Glomerular visceral epithelial cell (primary cell): Measurements from ENCODE around the gene DOLK.
A peak's percentile ranks its signal among the peaks of the same experiment; 100 is the strongest.
"Not testable (repeated sequence)": the region's sequence is repeated elsewhere in the genome, so short reads cannot be mapped to it uniquely, and the experiment has no call there.

Source experiments
- DNase-seq: peaks from one replicate; pipeline ENCODE4 v3.0.0-alpha.2; 2016; ENCODE audit errors: extremely low spot score

The DOLK gene

DNA sequence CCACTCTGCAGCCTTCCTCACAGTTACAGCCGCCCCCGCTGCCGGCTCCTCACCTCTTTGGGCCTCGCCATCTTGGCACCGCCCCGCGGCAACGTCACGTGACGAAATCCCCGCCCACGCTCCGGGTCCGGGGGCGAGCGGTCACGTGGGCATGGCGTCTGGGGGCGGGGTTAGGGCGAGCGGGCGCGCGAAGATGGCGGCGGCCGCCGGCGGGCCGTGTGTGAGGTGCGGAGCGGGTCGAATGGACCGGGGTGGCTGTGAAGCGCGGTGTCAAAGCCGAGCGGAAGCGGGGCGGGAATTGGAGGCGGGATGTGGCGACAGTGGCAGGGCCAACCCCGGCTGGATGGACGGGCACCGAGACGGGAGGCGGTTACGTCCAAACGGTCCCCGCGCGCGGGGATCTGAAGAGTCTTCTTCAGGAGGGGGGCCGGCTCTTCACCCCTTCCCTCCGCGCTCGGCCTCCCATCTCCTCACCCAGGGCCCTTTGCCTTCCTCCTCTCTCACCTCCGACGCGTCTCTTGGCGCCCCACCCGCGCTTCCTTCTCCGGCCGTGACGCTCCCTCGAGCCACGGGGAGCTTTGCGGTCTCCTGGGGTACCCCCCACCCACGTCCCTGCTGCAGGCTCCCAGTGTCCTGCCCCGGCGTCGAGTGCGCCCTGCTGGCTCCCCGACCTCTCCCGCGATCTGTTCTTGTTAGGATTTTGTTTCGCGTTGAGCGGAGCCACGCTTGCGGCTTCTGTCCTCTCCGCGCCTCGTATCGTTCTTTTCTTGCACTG, at the start of gene DOLK, which contains the start of gene NUP188:
Gene DOLK (minus strand): TSS at position 77 of the 775 bp plus-strand sequence. CDS start 300 bp downstream, outside the sequence.
Gene NUP188 (plus strand): TSS at position 173 of the 775 bp plus-strand sequence. CDS start 21 bp downstream, at position 194.
- peak; percentile 94 for DNase-seq

DNA sequence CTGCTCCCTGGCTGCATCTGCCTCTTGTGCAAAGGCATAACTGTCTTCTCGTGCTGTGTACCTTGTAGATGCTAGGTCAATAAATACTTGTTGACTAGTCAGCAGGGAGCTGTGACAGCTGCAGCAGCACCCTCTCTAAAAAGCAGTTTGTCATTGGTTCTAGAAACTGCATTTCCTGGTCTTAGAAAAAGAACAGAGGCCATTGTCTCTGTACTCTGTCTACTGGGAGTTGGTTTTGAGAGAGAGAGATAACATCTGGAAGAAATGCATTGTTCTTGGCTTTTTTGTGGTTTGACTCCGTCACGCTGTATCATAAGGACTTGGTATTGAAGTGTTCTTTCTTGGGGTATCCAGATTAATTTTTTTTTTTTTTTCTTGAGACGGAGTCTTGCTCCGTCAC, 48.4 kb upstream of the DOLK start:
- no peak for DNase-seq

DNA sequence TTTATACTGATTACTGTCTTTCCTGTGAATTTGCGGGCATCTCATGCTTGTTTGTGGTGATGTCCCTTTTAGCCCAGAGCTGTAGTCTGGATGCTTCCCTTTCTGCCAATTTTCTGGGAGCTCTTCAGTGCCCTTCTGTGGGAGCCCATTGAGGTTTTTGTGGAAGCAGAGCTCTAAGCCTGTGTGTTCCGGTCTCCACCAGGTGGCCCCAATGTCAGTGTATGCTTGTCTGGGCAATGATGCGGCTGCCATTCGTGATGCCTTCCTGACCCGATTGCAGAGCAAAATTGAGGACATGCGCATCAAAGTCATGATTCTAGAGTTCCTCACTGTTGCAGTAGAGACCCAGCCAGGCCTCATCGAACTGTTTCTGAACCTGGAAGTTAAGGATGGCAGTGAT, 45.6 kb upstream of the DOLK start:
- no peak for DNase-seq

DNA sequence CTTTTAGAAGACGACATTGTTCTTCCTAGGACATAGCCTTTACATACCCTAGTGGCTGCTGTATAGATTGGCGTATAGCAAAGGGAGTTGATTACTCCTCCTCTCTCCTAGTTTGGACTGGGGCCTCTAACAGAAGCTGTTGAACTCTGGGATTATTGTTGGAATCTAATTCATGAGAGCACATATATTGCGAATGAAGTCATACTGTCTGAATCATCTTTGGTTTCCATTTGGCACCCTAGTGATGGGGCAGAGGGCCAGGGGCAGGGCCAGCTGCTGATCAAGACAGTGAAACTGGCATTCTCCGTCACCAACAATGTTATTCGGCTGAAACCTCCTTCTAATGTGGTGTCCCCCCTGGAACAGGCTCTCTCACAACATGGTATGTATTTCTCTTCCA, 40.4 kb upstream of the DOLK start:
- peak; percentile 82 for DNase-seq

DNA sequence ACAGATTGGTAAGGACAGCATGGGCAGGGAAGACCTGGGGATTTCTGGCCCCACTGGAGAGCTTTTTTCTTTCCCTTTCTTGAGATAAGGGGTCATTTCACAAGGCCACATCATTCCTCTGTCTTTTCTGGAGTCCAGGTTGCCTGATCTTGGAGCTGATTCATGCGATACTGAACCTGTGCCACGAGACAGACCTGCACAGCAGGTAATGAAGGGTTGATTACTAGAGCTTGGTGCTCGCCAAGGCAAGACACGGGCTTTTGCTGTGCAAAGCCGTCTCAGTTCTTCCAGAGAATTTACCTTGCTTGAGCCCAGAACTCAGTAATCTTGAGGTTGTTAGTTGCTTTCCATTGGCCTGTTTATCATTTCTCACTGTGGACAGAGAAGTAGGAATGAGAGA, 39.3 kb upstream of the DOLK start:
- DNase-seq: no peak

DNA sequence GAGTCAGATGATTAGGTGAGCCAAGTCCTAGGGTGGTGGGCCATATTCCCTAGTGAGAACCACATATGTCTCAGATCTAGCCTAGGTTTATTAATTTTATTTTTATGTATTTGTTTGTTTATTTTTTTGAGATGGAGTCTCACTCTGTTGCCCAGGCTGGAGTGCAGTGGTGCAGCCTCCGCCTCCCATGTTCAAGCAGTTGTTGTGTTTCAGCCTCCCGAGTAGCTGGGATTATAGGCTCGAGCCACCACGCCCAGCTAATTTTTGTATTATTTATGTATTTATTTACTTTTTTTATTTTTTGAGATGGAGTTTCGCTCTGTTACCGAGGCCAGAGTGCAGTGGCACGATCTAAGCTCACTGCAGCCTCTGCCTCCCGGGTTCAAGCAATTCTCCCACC, 36.1 kb upstream of the DOLK start:
- no peak for DNase-seq

DNA sequence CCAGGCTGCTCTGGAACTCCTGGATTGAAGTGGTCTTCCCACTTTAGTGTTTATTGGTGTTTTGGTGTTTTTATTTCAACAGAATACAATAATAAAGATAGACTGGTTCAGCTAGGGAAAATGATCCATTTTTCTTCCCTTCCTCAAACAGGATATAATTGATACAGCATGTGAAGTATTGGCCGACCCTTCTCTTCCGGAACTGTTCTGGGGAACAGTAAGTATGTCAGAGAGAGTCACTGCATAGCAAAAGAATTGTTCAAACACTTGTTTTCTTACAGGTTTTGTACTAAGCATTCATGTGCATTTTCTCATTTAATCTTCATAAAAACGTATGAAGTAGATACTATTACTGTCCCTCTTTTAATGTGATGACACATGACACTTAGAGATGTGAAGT, 31.7 kb upstream of the DOLK start:
- no peak for DNase-seq

DNA sequence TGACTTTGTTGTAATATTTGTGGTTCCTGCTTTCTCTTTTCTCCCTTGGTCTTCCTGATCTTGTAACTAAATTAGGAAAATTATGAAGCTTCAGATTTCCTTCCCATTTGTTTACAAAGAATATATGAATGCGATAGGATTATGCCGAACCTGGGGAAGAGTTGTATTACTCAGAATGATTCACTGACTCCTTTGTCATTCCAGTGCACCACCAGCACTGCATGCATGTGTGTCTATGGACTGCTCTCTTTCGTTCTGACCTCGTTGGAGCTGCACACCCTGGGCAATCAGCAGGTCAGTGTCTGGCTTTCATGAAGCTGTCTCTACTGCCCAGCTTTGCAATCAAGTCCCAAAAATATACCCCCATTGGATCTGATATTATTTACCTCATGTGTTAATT, 25.6 kb upstream of the DOLK start:
- peak; percentile 43 for DNase-seq

DNA sequence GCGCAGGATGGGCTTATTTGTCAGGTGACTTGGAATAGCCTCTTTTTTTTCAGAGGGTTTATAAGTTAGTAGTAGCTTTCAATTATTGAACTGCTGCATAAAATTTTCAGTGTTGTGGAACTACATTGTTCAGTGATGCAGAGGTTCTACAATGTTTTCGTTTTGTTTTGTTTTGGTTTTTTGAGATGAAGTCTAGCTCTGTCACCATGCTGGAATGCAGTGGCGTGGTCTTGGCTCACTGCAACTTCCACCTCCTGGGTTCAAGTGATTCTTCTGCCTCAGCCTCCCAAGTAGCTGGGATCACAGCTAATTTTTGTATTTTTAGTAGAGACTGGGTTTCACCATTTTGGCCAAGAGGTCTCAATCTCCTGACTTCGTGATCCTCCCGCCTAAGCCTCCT, 22.1 kb upstream of the DOLK start:
- peak; percentile 8 for DNase-seq

DNA sequence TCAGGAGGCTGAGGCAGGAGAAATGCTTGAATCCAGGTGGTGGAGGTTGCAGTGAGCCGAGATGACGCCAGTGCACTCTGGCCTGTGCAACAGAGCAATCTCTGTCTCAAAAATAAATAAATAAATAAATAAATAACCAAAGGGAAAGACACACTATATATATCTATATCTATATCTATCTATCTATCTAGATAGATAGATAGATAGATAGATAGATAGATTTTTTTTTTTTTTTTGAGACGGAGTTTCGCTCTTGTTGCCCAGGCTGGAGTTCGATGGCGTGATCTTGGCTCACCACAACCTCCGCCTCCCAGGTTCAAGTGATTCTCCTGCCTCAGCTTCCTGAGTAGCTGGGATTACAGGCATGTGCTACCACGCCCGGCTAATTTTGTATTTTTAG, 14.0 kb upstream of the DOLK start:
- DNase-seq: not testable (repeated sequence)

DNA sequence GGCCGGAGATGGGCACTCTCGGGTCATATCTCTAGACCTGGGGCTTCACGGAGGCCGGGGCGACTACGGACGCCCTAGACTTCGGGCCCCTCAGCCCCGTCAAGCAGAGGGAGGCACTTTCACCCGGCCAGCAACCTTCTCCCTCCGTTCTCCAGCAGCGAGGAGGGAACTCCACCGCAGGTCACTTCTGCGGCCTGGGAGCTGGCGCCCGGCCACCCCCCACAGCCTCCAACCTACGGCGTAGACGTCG, 201 bp downstream of the DOLK start:
- no peak for DNase-seq

DNA sequence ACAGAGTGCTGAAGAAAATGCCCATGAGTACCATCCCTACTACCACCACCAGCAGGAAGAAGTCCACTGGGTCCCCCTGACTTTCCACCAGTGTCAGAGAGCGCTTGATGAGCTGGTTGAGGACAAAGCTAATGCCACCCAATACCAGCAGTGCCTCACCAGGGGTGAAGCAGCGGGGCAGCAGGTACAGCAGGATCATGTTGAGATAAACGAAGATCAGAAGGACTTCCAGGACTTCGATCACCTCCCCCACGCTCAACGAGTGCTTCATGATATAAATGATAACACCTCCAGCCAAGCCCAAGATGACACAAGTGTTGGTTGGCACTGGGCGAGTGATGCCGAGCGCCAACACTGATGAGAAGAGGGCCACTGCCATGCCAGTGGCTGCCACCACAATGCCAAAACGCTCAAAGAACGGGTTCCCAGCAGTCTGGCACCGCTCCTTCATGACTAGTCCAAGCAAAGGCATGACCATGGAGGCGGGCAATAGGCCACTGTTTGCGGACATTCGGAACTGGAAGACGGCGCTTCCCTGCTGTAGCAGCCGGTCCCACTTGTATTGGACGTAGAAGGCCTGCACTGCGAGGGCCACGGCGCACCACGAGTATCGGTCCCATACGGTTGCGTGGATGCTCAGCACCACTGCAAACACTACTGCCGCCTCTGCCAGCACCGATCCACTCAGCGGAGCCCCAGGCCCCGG, 679 bp downstream of the DOLK start:
- DNase-seq: no peak

DNA sequence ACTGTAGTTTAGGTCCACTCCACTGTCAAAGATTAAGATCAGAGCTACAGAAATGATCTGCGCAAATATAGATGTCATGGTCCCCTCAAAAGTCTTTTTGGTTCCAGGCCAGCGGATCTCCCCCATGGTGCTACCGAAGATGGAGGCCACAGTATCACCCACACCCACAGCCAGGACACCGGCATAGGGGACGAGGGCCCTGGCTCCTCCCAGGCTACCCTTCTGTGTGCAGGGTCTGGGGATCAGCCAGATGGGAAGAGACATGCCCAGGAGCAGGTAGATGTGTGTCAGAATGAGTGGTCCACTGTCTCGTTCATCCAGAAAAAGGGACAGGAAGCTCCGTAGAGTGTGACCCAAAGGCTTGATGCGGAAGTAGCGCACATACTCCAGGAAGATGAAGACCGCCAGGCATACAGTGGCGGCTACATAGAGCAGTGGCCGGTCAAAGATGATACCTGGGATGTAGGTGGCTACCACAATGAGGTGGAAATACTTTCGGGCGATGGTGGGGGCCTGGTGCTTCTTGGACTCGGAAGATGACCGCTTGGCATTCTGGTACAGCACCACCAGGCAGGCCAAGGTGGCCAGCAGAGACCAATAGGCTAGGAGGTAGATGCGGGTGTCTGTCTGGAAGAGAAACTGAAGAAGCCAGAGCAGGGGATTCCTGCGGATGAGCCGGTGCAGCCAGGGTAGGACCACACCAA, 1.5 kb downstream of the DOLK start:
- DNase-seq: no peak

DNA sequence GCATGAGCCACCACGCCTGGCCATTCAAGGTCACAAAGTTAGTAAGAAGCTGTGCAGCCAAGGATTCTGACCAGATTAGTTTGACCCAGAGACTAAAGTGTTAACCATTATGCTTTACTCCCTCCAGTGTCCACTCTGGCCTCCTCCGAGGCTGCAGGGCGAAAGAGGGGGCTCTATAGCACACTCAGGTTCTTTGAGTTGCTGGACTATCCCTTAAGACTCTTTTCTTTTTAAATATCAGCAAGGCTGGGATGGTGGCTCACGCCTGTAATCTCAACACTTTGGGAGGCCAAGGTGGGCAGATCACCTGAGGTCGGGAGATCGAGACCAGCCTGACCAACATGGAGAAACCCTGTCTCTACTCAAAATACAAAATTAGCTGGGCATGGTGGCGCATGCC, 2.4 kb downstream of the DOLK start:
- DNase-seq: not testable (repeated sequence)

DNA sequence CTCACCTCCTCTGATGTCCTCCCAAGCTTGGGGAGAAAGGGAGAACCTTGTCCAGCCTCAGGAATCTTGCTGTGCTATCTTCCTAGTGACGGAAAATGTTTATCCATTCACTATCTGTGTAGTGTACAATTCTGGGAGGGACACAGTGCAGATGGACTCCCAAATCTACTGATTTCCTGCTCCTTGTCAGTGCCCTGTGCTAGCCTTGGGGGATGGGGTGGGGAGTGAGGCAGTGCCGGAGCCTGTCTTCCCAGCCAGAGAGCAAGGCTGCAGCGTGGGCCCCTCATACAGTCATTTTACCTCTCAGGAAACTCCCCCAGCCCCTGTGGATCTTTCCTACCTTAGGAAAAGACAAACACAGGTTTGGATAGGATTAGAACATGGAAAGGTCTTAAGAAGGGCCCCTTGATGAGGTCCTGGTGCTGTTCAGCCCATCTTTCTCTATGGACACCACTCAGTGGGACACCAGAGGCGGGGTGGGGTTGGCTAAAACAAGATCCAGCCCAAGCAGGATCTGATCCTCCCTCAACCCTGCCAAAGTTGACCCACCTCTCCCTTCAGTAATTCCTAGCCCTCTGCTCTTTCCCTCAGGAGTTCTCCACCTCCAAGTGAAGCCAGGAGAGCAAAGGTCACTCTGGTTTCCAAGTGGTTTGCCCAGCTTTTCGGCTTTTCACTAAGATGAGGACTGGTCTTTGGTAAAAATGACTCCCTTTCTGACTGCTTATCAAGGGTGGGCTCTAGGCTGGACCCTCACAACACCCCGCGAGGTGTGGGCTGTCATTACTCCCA, 3.4 kb downstream of the DOLK start:
- no peak for DNase-seq

DNA sequence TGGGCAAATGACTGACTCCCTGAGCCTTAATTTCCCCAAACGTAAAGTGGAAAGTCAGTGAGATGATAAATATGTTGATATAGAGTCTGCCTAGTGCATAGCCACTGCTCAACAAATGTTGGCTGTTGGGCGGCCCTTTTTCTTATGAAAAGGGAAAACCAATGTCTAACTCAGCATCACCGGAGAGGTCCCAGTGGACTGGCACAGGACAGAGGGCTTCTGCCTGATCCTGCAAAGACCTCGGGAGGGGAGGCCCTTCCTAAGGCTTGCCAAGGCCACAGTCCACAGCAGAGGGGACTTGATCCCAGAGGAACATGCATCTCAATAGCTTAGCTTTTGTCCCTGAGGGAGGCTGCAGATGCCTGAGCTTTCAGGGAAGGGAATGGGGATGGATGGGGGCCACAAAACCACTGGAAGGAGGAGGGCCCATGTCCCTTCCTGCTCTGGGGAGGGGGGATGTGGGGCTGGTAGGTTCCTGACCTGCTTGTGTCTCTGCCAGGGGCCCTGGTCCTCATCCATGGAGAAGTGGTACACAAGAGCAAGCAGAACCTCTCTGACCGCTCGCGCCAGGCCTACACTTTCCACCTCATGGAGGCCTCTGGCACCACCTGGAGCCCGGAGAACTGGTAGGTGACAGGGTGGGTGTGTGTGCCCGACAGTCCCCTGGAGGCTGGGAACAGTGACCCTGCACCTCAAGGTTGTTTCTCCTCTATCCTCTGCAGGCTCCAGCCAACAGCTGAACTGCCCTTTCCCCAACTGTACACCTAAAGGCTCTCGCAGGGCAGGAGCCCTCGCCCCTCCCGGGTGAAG, 6.3 kb downstream of the DOLK start:
- no peak for DNase-seq

DNA sequence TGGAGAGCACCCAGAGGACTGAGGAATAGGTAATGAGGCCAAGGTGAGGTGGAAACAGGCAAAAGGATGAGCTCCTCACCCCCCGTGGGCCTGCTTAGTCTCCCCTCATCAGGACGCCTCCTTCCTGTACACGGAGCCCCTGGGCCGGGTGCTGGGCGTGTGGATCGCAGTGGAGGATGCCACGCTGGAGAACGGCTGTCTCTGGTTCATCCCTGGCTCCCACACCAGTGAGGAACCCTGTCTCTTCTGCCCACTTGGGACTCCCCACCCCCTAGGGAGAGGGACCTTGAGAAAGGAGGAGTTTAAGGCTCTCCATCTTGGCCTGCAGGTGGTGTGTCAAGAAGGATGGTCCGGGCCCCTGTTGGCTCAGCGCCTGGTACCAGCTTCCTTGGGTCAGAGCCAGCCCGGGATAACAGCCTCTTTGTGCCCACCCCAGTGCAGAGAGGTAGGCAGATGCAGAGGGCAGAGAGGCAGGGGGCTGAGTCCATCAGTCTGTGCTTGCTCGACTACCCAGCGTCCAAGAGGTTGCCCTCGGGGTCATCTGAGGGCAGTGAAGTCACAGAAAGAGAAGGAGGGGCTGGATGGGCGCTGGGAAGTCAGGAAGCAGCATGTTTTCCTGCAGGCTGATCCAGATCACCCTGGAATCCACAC, 7.0 kb downstream of the DOLK start:
- DNase-seq: no peak

DNA sequence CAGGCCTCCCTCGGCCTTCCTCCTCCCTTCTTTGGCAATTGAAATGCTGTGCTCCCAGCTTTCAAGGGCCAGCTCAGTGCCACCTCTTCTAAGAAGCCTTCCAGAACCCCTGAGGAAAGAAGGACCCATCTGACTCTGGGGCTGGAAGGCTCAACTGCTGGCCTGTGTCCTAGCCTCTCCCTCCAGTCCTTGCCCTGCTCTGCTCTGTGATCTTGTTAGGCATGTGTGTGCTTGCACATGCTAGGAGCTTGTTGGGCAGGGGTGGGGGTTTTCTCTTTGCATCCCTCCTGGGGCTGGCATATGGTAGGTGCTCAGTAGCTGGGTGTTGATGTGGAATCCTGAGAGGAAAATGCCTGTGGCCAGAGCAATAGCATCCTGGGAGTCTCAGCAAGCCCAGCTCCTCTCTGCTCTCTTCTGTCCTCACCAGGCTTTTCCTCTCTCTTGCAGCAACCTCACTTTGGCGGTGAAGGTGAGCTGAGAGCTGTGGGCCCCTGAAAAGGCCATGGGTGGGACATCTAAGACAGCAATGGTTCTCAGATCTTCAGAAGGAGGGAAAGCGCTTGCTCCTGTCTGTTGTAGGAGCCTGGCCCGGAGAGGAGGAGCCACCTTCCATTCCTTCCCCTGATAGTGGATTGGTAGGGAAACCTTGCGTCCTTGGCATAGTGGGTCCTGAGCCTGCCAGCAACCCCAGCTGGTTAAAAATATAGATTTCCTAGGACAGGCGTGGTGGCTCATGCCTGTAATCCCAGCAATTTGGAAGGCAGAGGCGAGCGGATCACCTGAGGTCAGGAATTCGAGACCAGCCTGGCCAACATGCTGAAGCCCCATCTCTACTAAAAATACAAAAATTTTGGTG, 9.9 kb downstream of the DOLK start:
- no peak for DNase-seq

DNA sequence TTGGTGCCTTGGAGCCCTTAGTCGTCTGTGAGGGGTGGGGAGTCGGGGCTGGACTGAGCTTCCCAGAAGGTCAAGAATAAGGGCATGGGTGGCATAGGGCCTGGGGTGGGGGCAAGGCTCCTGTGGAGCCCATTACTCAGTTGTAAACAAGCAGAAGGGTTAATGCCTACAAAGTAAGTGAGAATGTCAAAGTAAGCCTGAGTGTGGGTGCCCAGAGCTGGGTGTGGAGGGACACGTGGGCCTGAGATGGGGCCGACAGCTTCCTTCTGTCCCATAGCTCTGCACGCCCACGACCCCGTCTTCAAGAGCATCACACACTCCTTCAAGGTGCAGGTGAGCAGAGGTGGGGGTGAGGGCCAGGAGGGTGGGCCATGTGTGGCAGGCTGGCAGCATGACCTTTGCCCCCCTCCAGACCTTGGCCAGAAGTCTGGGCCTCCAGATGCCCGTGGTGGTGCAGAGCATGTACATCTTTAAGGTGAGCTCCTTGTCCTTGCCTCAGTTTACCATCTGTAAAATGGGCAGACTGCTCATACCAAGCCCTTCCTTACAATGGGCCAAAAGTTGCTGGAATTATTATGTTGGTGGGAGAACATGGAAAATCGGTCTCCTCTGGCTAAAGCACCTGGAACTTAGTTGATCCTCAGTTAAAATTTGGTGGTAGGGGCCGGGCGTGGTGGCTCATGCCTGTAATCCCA, 11.1 kb downstream of the DOLK start:
- no peak for DNase-seq
